Mononuclear cell (primary cell): Measurements from ENCODE around the gene CLBA1. TPM values are rescaled to one million over a fixed set of nuclear protein-coding genes. Genes with fewer than 3 reads are reported as not detected.
"Not testable (repeated sequence)": the region's sequence is repeated elsewhere in the genome, so short reads cannot be mapped to it uniquely, and the experiment has no call there.

Experiments used
- H3K27me3 ChIP-seq: 2 replicates; pipeline ENCODE4 v1.6.0; 2011; ENCODE audit warnings: low read length, control low read depth; ENCODE audit not compliant: insufficient read depth
- H3K4me1 ChIP-seq: 2 replicates; pipeline ENCODE4 v1.5.1; 2011; ENCODE audit warnings: mild to moderate bottlenecking, low read length, control low read depth; ENCODE audit not compliant: insufficient read depth
- H3K4me3 ChIP-seq: 2 replicates; pipeline ENCODE4 v1.5.1; 2011; ENCODE audit warnings: mild to moderate bottlenecking, low read length, moderate library complexity
- H3K9me3 ChIP-seq: 2 replicates; pipeline ENCODE4 v1.5.1; 2011; ENCODE audit warnings: low read depth, mild to moderate bottlenecking, control low read depth, low read length
- total RNA-seq: library from RNA; depleted of rRNA; stranded (reverse); fragments of >200 nt; gene quantifications from one replicate; pipeline ENCODE4 v1.2.3, GENCODE V29; 2012

CLBA1 gene
- total RNA-seq, result 0.94 TPM

DNA sequence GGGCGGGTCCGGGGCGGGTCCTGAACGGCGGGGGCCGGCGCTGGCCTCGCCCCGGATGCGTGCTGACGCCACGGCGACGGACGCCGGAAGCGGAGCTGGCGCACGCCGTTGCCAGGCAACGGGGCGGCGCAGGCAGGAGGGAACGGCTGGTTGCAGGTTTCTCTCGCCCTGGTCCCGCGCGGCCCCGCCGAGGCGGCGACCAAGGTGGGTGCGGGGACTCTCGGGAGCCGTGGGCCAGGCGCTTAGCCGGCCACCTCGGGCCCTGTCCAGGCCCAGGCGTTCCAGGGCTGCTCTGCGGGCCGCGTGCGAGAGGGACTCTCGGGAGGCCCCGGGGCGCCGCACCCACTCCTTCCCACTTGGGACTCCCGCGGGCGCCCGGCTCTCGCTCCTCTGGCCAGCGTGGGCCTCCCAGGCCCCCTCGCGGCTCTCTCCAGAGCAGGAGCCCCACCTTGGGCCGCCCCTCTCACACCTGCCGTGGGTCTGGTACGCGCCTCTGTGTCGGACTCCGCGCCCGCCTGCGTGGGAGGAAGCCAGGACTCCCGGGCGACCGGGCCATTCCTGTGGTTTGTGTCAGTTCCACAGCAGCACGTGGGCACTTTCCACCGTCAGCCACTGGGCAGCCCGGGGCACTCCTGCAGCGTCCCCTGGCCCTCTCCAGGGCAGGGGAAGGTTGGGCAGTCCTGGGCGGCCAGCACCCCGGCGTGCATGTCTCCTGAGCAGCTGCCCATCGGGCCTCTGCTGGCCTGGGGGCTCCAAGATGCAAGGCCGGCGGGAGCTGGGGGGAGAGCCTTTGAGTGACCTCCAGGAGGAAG, at the start of gene CLBA1:
TSS of gene CLBA1 (plus strand) at position 114 of the 812 bp plus-strand sequence. CDS start at position 758, 644 bp downstream.
- H3K4me1 ChIP-seq, result peaks cover 13% of the 10 kb centered on the region
- H3K9me3 ChIP-seq, result no peaks in the 10 kb centered on the region
- no peaks in the 10 kb centered on the region for H3K27me3 ChIP-seq
- H3K4me3 ChIP-seq, result peak within 1 kb of the TSS; percentile 42

DNA sequence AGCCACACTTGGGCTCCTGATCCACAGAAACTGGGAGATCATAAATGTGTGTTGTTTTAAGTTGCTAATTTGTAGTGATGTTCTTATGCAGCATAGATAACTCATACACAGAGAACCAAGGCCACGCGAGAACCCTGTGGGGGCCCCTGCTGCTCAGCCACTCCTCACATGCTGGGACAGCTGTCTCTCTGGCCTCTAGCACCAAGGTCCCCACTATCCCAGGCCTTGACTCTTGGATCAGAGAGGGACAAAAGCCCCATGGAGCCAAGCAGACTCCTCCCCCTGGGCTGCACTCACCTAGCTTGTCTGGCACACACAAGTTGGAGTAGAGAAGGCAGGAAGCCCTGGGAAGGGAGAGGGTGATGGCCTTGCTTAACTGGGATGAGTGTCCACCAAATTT, 49.6 kb upstream of the CLBA1 start:
- Histone ChIP-seq H3K4me3 (no peak overlapping the region), H3K4me1 (no peaks in the 10 kb centered on the region), H3K9me3 (no peaks in the 10 kb centered on the region), H3K27me3 (peaks cover 8% of the 10 kb centered on the region)

DNA sequence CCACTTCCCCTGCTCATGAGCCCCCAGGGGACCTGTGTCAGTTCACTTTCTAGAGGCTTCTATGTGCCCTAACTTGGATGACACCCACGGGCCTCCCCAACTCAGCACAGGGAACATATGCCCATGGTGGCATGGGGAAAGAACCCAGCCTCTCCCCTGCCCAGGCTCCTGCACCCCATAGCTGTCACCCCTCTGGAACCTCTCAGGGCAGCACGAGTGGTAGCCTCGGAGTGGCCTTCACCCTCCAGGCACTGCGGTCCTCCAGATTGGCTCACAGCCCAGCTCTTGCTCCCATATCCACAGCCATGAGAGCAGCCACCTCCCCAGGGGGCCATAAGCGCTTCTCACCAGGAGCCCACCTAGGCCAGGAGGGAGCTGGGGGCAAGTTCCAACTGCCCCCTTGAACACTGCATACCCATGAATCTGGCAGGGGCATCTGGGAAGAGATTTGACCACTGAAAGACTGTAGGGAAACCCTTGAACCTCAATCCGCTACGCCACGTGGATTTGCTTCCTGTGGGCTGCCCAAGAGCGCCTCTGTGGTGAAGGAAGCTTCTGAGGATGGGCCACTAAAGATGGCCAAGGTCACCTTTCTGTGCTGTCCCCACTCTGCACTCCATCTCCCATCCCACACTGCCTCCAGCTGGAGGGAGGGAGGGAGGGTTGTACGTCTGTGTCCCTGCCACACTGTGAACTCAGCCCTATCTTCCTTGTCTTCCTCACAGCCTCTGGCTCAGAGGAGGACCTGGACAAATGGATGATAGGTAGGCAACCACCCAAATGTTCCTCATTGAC, 49.0 kb upstream of the CLBA1 start:
- Histone ChIP-seq H3K4me3 (no peak overlapping the region), H3K27me3 (peaks cover 8% of the 10 kb centered on the region), H3K4me1 (no peaks in the 10 kb centered on the region), H3K9me3 (no peaks in the 10 kb centered on the region)

DNA sequence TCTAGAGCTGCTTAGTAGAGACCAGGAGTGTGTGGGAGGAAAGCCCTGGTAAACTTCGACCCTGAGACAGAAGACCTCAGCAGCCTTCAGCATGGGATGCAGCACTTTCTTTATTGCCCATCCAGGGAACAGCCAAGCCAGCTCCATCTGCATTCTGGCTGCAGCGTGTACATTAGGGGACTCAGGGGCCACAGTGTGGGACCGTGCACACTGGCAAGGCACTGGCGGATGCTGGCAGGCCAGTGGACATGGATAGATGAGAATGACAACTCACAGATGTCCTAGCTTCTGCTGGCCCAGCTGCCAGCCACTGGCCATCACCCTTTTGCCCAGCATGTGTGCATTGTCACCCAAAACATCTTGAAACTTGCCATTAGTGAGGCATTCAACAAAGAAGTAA, 48.4 kb upstream of the CLBA1 start:
- Histone ChIP-seq H3K4me3 (no peak overlapping the region), H3K4me1 (no peaks in the 10 kb centered on the region), H3K9me3 (no peaks in the 10 kb centered on the region), H3K27me3 (peaks cover 8% of the 10 kb centered on the region)

DNA sequence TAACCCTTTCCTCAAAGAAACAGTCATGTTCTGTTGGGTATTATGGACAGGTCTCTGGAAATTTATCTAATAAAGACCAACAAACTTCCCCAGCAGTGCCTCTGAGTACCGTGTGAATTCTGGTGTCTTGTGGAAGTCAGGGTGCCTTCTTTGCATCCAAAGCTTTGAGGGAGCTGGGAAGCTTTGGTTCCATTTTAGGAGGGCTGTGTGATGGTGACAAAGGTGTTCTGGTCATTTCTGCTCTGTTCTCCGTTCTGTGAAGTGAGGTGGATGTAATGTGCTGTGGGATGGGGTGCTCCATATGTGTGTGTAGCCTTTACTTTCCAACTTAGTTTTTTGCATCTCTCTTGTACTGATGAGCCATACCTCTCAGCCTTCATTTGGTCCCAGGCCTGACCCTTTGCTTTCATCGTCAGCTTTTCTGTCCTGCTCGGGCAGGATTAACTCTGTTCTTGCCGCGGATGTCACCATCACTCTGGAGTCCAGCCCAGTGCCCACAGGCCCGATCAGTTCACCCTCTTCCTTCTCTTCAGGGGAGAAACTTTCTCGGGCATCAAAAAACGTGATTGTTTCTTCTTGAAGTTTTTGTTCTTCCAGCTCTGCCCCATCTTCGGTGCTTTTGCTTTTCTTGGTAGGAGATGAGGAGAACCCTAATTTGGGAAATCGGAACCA, 47.8 kb upstream of the CLBA1 start:
- Histone ChIP-seq H3K4me1 (no peaks in the 10 kb centered on the region), H3K4me3 (no peak overlapping the region), H3K27me3 (peaks cover 8% of the 10 kb centered on the region), H3K9me3 (no peaks in the 10 kb centered on the region)

DNA sequence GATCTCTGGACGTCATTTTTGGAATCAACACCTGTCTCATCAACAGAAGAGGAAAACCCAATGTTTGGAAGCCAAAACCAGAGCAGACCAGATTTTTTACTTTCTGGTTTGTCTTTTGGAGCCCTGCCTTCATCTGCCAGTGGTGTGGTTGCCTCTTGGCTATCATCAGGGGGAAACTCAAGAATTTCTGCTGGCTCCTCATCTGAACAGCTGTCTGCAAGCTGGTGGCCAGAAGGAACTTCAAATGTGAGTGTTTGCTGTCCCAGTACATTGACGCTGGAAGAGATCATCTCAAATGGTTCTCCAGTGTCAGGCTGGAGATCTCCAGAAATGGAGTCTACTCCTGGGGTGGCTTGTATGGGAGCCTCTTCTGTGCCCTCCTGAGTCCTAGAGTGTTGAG, 47.2 kb upstream of the CLBA1 start:
- Histone ChIP-seq H3K4me1 (no peaks in the 10 kb centered on the region), H3K4me3 (no peak overlapping the region), H3K9me3 (no peaks in the 10 kb centered on the region), H3K27me3 (peaks cover 8% of the 10 kb centered on the region)

DNA sequence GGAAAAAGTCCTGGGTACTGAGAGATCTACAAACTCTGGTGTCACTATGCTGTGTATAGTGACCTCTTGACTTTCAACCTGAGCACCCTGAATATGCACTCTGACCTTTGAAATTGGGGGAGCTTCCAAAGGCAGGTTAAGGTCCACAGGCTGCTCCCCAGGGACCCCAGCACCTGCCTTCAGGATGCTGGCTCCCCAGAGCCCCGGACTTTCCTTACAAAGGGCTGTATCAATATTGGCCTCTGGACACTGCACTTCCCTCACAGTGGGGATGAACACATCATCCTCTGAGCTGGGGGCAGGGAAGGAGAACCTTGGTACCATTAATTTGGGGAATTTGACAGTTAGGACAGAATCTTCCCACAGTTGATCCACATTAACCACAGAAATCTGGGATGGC, 46.6 kb upstream of the CLBA1 start:
- Histone ChIP-seq H3K9me3 (no peaks in the 10 kb centered on the region), H3K27me3 (peaks cover 8% of the 10 kb centered on the region), H3K4me3 (no peak overlapping the region), H3K4me1 (no peaks in the 10 kb centered on the region)

DNA sequence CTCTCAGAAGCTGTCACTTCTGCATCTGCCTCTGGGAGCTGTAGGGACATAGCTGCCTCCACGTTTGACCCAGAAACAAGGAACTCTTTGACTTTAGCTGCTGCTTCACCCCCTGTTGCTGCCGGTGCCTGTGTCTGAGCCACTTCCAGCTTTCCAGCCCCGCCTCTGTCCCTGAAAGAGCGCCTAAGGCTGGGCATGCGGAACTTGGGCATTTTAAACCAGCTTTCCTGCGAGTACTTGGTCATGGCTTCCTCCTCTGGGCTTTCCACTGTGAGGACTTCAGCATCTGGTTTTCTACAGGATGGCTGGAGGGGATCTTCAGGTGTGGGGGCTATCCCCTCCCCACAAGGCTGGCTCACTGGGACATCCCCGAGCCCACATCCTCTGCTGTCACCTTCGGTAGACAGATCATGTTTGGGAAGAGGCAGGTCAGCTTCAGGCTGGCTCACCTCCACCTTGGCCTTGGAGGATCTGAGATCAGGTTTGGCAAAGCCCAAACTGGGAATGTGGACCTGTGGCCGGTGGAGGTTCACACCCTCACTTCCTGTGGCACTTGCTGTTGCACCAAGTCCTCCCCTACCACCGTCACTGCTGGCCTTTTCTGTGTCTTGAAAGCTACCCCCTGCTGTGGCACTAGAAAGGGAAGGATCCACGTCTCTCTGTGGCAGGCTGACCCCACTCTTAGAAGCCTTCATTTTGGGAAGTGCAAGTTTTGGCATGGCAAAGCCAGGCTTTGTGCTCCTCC, 45.8 kb upstream of the CLBA1 start:
- Histone ChIP-seq H3K9me3 (no peaks in the 10 kb centered on the region), H3K4me3 (no peak overlapping the region), H3K27me3 (peaks cover under 1% of the 10 kb centered on the region), H3K4me1 (no peaks in the 10 kb centered on the region)

DNA sequence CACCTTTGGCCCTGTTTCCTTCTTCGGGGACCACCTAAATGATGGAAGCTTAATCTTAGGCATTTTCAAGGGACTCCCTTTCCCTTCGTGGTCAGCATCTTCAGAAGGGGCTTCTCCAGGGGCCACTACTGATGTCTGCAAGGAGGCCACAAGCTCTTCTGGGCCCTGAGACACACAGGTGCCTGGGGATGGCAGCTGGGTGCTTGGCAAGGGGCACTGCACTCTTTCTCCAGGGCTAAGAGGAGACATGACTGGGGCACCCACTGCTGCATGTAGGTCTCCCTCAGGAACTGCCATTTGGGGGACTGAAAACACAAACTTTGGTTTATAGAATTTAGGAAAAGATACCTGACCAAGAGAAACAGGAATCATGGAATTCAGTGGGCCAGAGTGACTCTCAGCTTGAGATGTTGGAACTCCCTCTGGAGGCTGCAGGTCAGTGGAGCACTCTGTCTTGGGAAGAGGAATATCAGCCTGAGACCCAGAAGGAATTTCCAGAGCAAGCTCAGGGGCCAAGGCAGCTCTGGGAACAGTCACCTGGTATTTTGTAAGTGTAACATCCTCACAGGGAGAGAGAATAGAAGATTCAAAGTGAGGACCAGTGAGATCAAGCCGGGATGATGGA, 45.0 kb upstream of the CLBA1 start:
- Histone ChIP-seq H3K9me3 (no peaks in the 10 kb centered on the region), H3K4me1 (no peaks in the 10 kb centered on the region), H3K27me3 (no peaks in the 10 kb centered on the region), H3K4me3 (no peak overlapping the region)

DNA sequence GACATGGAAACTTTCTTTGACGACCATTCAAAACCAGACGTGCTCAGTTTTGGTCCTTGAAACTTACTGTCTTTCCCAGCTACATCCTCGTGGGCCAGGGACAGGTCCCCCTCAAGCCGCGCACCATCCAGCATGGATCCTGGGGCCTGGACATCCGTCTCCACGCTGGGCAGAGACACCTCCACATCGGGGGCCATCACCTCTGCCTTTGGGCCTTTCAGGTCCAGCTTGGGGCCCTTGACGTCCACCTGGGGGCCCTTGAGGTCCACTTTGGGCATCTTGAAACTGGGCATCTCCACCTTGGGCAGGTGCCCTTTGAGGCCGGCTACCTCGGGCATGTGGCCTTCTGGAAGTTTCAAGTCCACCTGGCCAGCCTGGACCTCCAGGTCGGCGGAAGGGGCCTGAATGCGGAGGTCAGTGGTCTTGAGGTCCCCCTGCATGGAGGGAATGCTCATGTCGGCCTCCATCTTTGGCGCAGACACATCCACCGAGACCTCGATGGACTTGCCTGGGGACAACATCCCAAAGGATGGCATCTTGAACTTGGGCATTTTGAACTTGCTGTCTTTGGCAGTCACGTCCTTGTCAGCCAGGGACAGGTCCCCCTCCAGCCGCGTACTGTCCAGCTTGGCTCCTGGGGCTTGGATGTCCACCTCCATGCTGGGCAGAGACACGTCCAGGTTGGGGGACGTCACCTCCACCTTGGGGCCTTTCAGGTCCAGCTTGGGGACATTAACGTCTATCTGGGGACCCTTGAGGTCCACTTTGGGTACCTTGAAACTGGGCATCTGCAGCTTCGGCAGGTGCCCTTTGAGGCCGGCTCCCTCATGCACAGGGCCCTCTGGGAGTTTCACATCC, 43.9 kb upstream of the CLBA1 start:
- Histone ChIP-seq H3K4me3 (no peak overlapping the region), H3K9me3 (no peaks in the 10 kb centered on the region), H3K4me1 (no peaks in the 10 kb centered on the region), H3K27me3 (no peaks in the 10 kb centered on the region)

DNA sequence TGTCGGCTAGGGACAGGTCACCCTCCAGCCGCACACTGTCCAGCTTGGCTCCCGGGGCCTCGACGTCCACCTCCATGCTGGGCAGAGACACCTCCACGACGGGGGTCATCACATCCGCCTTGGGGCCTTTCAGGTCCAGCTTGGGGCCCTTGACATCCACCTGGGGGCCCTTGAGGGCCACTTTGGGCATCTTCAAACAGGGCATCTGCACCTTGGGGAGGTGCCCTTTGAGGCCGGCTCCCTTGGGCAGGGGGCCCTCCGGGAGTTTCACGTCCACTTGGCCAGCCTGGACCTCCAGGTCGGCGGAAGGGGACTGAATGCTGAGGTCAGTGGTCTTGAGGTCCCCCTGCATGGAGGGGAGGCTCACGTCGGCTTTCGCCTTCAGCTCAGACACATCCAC, 43.0 kb upstream of the CLBA1 start:
- Histone ChIP-seq H3K4me3 (no peak overlapping the region), H3K9me3 (no peaks in the 10 kb centered on the region), H3K27me3 (no peaks in the 10 kb centered on the region), H3K4me1 (no peaks in the 10 kb centered on the region)

DNA sequence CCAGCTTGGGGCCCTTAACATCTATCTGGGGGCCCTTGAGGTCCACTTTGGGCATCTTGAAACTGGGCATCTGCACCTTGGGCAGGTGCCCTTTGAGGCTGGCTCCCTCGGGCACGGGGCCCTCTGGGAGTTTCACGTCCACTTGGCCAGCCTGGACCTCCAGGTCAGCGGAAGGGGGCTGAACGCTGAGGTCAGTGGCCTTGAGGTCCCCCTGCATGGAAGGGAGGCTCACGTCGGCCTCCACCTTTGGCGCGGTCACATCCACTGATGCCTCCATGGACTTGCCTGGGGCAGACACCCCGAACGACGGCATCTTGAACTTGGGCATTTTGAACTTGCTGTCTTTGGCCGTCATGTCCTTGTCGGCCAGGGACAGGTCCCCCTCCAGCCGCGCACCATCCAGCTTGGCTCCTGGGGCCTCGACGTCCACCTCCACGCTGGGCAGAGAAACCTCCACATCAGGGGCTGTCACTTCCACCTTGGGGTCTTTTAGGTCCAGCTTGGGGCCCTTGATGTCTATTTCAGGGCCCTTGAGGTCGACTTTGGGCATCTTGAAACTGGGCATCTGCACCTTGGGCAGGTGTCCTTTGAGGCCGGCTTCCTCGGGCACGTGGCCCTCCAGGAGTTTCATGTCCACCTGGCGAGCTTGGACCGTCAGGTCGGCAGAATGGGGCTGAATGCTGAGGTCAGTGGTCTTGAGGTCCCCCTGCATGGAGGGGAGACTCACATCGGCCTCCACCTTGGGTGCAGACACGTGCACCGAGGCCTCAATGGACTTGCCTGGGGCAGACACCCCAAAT, 42.2 kb upstream of the CLBA1 start:
- not testable (repeated sequence) for H3K4me1 ChIP-seq

DNA sequence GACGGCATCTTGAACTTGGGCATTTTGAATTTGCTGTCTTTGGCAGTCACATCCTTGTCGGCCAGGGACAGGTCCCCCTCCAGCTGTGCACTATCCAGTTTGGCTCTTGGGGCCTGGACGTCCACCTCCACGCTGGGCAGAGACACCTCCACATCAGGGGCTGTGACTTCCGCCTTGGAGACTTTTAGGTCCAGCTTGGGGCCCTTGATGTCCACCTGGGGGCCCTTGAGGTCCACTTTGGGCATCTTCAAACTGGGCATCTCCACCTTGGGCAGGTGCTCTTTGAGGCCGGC, 41.6 kb upstream of the CLBA1 start:
- not testable (repeated sequence) for H3K4me1 ChIP-seq, H3K4me3 ChIP-seq, H3K9me3 ChIP-seq, H3K27me3 ChIP-seq

More for the DNA sequence above, 42.2 kb upstream of the CLBA1 start:
- not testable (repeated sequence) for H3K27me3 ChIP-seq, H3K9me3 ChIP-seq, H3K4me3 ChIP-seq
